ENCODE measurements around the gene TPRG1L.
A peak's percentile ranks its signal among the peaks of the same experiment; 100 is the strongest.

Gene TPRG1L

GRCh38 chr1:3651930-3652547, 27.2 kb downstream of the TPRG1L start, which contains the start of gene TP73:
Gene TP73 (plus strand): TSS chr1:3652516. CDS start chr1:3682366, 29,850 bp downstream.
- Histone ChIP-seq H3K27me3 (ENCODE audit: low read length) (no peaks in the 10 kb centered on the region), H3K4me2 (ENCODE audit: low read depth, low read length, poor library complexity, severe bottlenecking) (peak within 1 kb of the TSS; percentile 43), H2AFZ (ENCODE audit: low read depth, low read length, severe bottlenecking) (no peak within 1 kb of the TSS), H3K9me3 (ENCODE audit: insufficient read depth, low read length) (no peaks in the 10 kb centered on the region), H3K79me2 (ENCODE audit: insufficient read depth, low read length) (no peaks in the 10 kb centered on the region), H4K20me1 (ENCODE audit: low read depth, low read length) (no peaks in the 10 kb centered on the region), H3K9ac (ENCODE audit: low read length) (peak within 1 kb of the TSS; percentile 49), H3K9me2 (replicated peaks; ENCODE audit: insufficient read depth, low read length) (no peaks in the 10 kb centered on the region), H3K36me3 (ENCODE audit: low read length) (no peaks in the 10 kb centered on the region), H3K4me3 (ENCODE audit: insufficient read depth, low read length, poor library complexity, severe bottlenecking) (peak within 1 kb of the TSS; percentile 42), H3F3A (ENCODE audit: insufficient read depth) (peaks cover 4% of the 10 kb centered on the region; the same call in 1 of the 2 replicates), H3K27ac (ENCODE audit: low read depth, low read length) (no peak within 1 kb of the TSS)
- no peak for TF ChIP-seq EZH2phosphoT487 (conservative IDR thresholded peaks at IDR 0.05; ENCODE audit: low read length)
- TF ChIP-seq, protein P1, sequence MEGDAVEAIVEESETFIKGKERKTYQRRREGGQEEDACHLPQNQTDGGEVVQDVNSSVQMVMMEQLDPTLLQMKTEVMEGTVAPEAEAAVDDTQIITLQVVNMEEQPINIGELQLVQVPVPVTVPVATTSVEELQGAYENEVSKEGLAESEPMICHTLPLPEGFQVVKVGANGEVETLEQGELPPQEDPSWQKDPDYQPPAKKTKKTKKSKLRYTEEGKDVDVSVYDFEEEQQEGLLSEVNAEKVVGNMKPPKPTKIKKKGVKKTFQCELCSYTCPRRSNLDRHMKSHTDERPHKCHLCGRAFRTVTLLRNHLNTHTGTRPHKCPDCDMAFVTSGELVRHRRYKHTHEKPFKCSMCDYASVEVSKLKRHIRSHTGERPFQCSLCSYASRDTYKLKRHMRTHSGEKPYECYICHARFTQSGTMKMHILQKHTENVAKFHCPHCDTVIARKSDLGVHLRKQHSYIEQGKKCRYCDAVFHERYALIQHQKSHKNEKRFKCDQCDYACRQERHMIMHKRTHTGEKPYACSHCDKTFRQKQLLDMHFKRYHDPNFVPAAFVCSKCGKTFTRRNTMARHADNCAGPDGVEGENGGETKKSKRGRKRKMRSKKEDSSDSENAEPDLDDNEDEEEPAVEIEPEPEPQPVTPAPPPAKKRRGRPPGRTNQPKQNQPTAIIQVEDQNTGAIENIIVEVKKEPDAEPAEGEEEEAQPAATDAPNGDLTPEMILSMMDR (IDR thresholded peaks at IDR 0.05; ENCODE audit: insufficient read depth, low read length, poor library complexity, severe bottlenecking), result no peak

GRCh38 chr1:3652548-3653285, 27.9 kb downstream of the TPRG1L start:
- no peaks in the 10 kb centered on the region for H3K9me3 ChIP-seq (ENCODE audit: insufficient read depth, low read length)
- no peak for TF ChIP-seq EZH2phosphoT487 (conservative IDR thresholded peaks at IDR 0.05; ENCODE audit: low read length)
- TF ChIP-seq, protein P1 (IDR thresholded peaks at IDR 0.05; ENCODE audit: insufficient read depth, low read length, poor library complexity, severe bottlenecking), result no peak
- no peaks in the 10 kb centered on the region for H3K36me3 ChIP-seq (ENCODE audit: low read length)
- H3K9me2 ChIP-seq (replicated peaks; ENCODE audit: insufficient read depth, low read length), result no peaks in the 10 kb centered on the region
- H3K9ac ChIP-seq (ENCODE audit: low read length), result peak overlapping the region; percentile 49
- H3K27me3 ChIP-seq (ENCODE audit: low read length), result no peaks in the 10 kb centered on the region
- no peaks in the 10 kb centered on the region for H3K79me2 ChIP-seq (ENCODE audit: insufficient read depth, low read length)
- H2AFZ ChIP-seq (ENCODE audit: low read depth, low read length, severe bottlenecking), result no peak overlapping the region
- H3K4me2 ChIP-seq (ENCODE audit: low read depth, low read length, poor library complexity, severe bottlenecking), result peak overlapping the region; percentile 43
- peaks cover 4% of the 10 kb centered on the region; the same call in 1 of the 2 replicates for H3F3A ChIP-seq (ENCODE audit: insufficient read depth)
- no peaks in the 10 kb centered on the region for H4K20me1 ChIP-seq (ENCODE audit: low read depth, low read length)
- H3K4me3 ChIP-seq (ENCODE audit: insufficient read depth, low read length, poor library complexity, severe bottlenecking), result peak overlapping the region; percentile 42
- no peak overlapping the region for H3K27ac ChIP-seq (ENCODE audit: low read depth, low read length)

- H3K79me2 ChIP-seq (ENCODE audit: insufficient read depth, low read length), result no peaks in the 10 kb centered on the region
- no peaks in the 10 kb centered on the region for H3K27me3 ChIP-seq (ENCODE audit: low read length)
- H3K9me2 ChIP-seq (replicated peaks; ENCODE audit: insufficient read depth, low read length), result no peaks in the 10 kb centered on the region
- peaks cover 4% of the 10 kb centered on the region; the same call in 1 of the 2 replicates for H3F3A ChIP-seq (ENCODE audit: insufficient read depth)
- no peak overlapping the region for H3K4me3 ChIP-seq (ENCODE audit: insufficient read depth, low read length, poor library complexity, severe bottlenecking)
- no peaks in the 10 kb centered on the region for H3K36me3 ChIP-seq (ENCODE audit: low read length)
- no peak for TF ChIP-seq EZH2phosphoT487 (conservative IDR thresholded peaks at IDR 0.05; ENCODE audit: low read length)
- TF ChIP-seq, protein P1 (IDR thresholded peaks at IDR 0.05; ENCODE audit: insufficient read depth, low read length, poor library complexity, severe bottlenecking), result no peak
- no peak overlapping the region for H2AFZ ChIP-seq (ENCODE audit: low read depth, low read length, severe bottlenecking)
- H3K9me3 ChIP-seq (ENCODE audit: insufficient read depth, low read length), result no peaks in the 10 kb centered on the region
- no peak overlapping the region for H3K27ac ChIP-seq (ENCODE audit: low read depth, low read length)
- peak overlapping the region; percentile 43 for H3K4me2 ChIP-seq (ENCODE audit: low read depth, low read length, poor library complexity, severe bottlenecking)
- no peaks in the 10 kb centered on the region for H4K20me1 ChIP-seq (ENCODE audit: low read depth, low read length)
- no peak overlapping the region for H3K9ac ChIP-seq (ENCODE audit: low read length)
Observed at GRCh38 chr1:3653286-3653618, 28.4 kb downstream of the TPRG1L start.

Measured in SU-DHL-6 (cell line).